ENCODE results near the gene MLXIP. TPM values are rescaled to one million over a fixed set of nuclear protein-coding genes. Genes with fewer than 3 reads are reported as not detected.

MLXIP gene
- total RNA-seq, 1 donor from 2014 or later, result 63.3 TPM

GRCh38 chr12:122126342-122126635 lies 47.7 kb downstream of the MLXIP start:
- no peak for DNase-seq (ENCODE audit: low spot score)
- Mint-ChIP-seq H3K36me3 (ENCODE audit: low read depth, unreplicated experiment) (peaks cover 18% of the 10 kb centered on the region), H3K9me3 (ENCODE audit: unreplicated experiment) (no peaks in the 10 kb centered on the region), H3K27ac (ENCODE audit: unreplicated experiment) (no peak overlapping the region), H3K27me3 (ENCODE audit: unreplicated experiment) (peaks cover 10% of the 10 kb centered on the region), H3K4me1 (ENCODE audit: unreplicated experiment) (peaks cover 10% of the 10 kb centered on the region), H3K4me3 (ENCODE audit: unreplicated experiment) (no peak overlapping the region)
- no peak for TF ChIP-seq CTCF (IDR thresholded peaks at IDR 0.05; ENCODE audit: unreplicated experiment)

- peaks cover 12% of the 10 kb centered on the region for H3K27me3 Mint-ChIP-seq (ENCODE audit: unreplicated experiment)
- peaks cover 14% of the 10 kb centered on the region for H3K36me3 Mint-ChIP-seq (ENCODE audit: low read depth, unreplicated experiment)
- H3K27ac Mint-ChIP-seq (ENCODE audit: unreplicated experiment), result no peak overlapping the region
- no peak for TF ChIP-seq CTCF (IDR thresholded peaks at IDR 0.05; ENCODE audit: unreplicated experiment)
- no peak overlapping the region for H3K4me3 Mint-ChIP-seq (ENCODE audit: unreplicated experiment)
- no peaks in the 10 kb centered on the region for H3K9me3 Mint-ChIP-seq (ENCODE audit: unreplicated experiment)
- DNase-seq (ENCODE audit: low spot score), result no peak
- H3K4me1 Mint-ChIP-seq (ENCODE audit: unreplicated experiment), result peaks cover 4% of the 10 kb centered on the region
Measured at GRCh38 chr12:122126713-122127597, 48.4 kb downstream of the MLXIP start.

- TF ChIP-seq CTCF (IDR thresholded peaks at IDR 0.05; ENCODE audit: unreplicated experiment), result no peak
- no peaks in the 10 kb centered on the region for H3K9me3 Mint-ChIP-seq (ENCODE audit: unreplicated experiment)
- H3K4me1 Mint-ChIP-seq (ENCODE audit: unreplicated experiment), result peaks cover 3% of the 10 kb centered on the region
- H3K36me3 Mint-ChIP-seq (ENCODE audit: low read depth, unreplicated experiment), result peaks cover 14% of the 10 kb centered on the region
- H3K27me3 Mint-ChIP-seq (ENCODE audit: unreplicated experiment), result peaks cover 12% of the 10 kb centered on the region
- H3K27ac Mint-ChIP-seq (ENCODE audit: unreplicated experiment), result no peak overlapping the region
- no peak for DNase-seq (ENCODE audit: low spot score)
- no peak overlapping the region for H3K4me3 Mint-ChIP-seq (ENCODE audit: unreplicated experiment)
Measured at GRCh38 chr12:122127839-122128238, 49.3 kb downstream of the MLXIP start.

GRCh38 chr12:122128481-122128880 lies 49.9 kb downstream of the MLXIP start:
- no peak for DNase-seq (ENCODE audit: low spot score)
- Mint-ChIP-seq H3K4me1 (ENCODE audit: unreplicated experiment) (no peaks in the 10 kb centered on the region), H3K36me3 (ENCODE audit: low read depth, unreplicated experiment) (peaks cover 18% of the 10 kb centered on the region), H3K27ac (ENCODE audit: unreplicated experiment) (no peak overlapping the region), H3K9me3 (ENCODE audit: unreplicated experiment) (no peaks in the 10 kb centered on the region), H3K4me3 (ENCODE audit: unreplicated experiment) (no peak overlapping the region), H3K27me3 (ENCODE audit: unreplicated experiment) (peaks cover 9% of the 10 kb centered on the region)
- no peak for TF ChIP-seq CTCF (IDR thresholded peaks at IDR 0.05; ENCODE audit: unreplicated experiment)

- no peak for DNase-seq (ENCODE audit: low spot score)
- H3K9me3 Mint-ChIP-seq (ENCODE audit: unreplicated experiment), result no peaks in the 10 kb centered on the region
- H3K36me3 Mint-ChIP-seq (ENCODE audit: low read depth, unreplicated experiment), result peaks cover 23% of the 10 kb centered on the region
- H3K4me3 Mint-ChIP-seq (ENCODE audit: unreplicated experiment), result no peak overlapping the region
- H3K27me3 Mint-ChIP-seq (ENCODE audit: unreplicated experiment), result peaks cover 15% of the 10 kb centered on the region
- no peaks in the 10 kb centered on the region for H3K4me1 Mint-ChIP-seq (ENCODE audit: unreplicated experiment)
- TF ChIP-seq CTCF (IDR thresholded peaks at IDR 0.05; ENCODE audit: unreplicated experiment), result no peak
- no peak overlapping the region for H3K27ac Mint-ChIP-seq (ENCODE audit: unreplicated experiment)
Measured at GRCh38 chr12:122129131-122129530, 50.6 kb downstream of the MLXIP start.
